Measurements from ENCODE around the gene VSTM2B.

DNA sequence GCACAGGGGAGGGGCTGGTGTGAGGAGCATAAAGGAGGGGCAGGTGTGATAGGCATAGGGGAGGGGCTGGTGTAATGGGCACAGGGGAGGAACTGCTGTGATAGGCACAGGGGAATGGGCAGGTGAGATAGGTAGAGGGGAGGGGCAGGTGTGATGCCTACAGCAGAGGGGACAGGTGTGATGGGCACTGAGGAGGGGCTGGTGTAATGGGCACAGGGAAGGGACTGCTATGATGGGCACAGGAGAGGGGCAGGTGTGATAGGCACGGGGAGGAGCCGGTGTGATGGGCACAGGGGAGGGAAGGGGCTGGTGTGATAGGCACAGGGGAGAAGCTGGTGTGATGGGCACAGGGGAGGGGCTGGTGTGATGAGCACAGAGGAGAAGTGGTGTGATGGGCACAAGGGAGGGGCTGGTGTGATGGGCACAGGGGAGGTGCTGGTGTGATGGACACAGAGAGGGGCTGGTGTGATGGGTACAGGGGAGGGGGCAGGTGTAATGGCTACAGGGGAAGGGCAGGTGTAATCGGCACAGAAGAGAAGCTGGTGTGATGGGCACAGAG is 40.8 kb downstream of the VSTM2B start:
- TF ChIP-seq RXRA (IDR thresholded peaks at IDR 0.05) (no peak), GABPA (IDR thresholded peaks at IDR 0.05 in 1 of 2, conservative IDR thresholded peaks at IDR 0.05 in 1 of 2) (no peak), JUND (IDR thresholded peaks at IDR 0.05) (no peak), SP1 (IDR thresholded peaks at IDR 0.05) (no peak)
- TF ChIP-seq, protein P1, sequence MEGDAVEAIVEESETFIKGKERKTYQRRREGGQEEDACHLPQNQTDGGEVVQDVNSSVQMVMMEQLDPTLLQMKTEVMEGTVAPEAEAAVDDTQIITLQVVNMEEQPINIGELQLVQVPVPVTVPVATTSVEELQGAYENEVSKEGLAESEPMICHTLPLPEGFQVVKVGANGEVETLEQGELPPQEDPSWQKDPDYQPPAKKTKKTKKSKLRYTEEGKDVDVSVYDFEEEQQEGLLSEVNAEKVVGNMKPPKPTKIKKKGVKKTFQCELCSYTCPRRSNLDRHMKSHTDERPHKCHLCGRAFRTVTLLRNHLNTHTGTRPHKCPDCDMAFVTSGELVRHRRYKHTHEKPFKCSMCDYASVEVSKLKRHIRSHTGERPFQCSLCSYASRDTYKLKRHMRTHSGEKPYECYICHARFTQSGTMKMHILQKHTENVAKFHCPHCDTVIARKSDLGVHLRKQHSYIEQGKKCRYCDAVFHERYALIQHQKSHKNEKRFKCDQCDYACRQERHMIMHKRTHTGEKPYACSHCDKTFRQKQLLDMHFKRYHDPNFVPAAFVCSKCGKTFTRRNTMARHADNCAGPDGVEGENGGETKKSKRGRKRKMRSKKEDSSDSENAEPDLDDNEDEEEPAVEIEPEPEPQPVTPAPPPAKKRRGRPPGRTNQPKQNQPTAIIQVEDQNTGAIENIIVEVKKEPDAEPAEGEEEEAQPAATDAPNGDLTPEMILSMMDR (IDR thresholded peaks at IDR 0.05; ENCODE audit: low read depth, low read length, missing input control): no peak
